Stimulated activated CD8-positive, alpha-beta memory T cell treated with anti-CD3 and anti-CD28 coated beads, Interleukin-12 subunit alpha, Interleukin-12 subunit beta, amount 100 ng/mL, for 1 hour (primary cell): ENCODE measurements around the gene DCANP1.

Source experiments
- DNase-seq: peaks from one replicate; pipeline ENCODE4 v3.0.0-alpha.2; 2020; ENCODE audit warnings: low read depth

The DCANP1 gene

GRCh38 chr5:135441350-135441831 lies 5.8 kb downstream of the DCANP1 start:
- DNase-seq: no peak

GRCh38 chr5:135440916-135441315 lies 6.2 kb downstream of the DCANP1 start:
- no peak for DNase-seq

DNA sequence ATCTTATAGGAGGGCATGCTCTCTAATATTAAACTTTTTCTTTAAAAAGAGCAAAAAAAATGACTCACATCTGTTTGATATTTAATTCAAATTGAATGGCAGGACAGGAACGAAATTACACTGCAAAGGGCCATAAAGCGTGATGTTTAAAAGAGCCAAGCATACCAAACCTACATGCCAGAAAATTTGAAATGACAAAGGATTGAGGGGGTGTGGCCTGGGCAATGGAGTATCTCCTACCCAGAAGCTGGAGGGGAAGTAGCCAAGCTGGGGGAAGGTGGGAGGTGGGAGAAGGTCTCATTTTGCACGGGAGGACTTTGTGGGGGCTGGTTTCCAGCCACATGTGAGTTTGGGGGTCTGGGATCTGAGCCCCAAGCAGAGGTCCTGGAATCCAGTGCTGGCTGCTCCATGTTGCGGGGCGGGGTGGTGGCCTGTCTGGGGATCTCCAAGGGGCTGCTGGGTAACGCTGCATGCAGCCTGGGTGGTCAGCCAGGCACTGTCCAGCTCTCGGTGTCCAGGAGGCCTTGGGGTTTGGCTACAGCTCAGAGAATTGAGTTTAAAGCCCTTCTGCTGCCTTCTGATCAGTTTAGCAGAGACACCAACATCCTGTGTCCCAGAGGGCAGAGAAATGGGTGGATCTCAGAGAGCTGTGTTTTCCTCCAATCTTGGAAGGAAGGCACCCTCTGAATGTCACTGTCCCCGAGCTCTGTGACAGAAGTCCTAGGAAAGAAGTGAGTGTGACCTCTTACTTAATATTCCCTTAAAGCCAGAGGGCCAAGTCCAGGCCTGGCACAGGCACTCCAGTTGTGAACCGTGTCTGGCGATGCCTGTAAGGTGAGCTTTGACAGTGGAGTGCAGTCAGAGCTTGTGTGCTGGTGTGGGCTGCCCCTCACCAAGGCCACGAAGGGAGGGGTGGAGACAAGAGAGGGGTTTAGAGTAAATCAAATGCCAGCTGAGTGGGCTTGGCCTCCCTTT lies 7.6 kb downstream of the DCANP1 start:
- DNase-seq: no peak

DNA sequence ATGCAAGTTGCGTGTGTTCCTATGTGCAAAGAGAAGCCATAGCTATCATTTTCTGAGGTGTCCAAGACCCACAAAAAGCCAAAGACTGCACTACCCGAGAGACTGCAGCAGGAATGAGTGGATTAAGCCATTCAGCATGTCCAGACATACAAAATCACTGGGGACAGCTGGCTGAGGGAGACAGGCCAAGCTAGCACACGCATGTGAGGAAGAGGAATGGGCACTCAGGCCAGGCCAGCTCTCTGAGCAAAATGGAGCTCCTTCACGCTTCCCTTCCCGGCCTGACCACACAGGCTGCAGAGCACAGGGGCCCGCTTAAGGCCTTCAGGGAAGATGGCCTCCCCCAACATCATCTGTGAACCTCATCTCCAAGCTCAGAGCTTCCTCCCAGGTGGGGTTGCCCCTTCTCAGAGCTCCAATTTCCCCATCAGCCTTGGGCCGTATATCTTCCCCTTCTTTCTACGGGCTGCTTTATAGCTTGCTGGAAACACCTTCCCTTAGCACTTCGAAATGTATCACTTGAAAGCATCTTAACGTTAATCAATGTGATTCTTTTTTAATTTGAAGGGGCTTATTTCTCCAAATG lies 8.4 kb downstream of the DCANP1 start:
- no peak for DNase-seq

- DNase-seq: no peak
These were observed 9.2 kb downstream of the DCANP1 start for GRCh38 chr5:135437796-135438560.

GRCh38 chr5:135437422-135437795 lies 9.7 kb downstream of the DCANP1 start:
- no peak for DNase-seq

DNA sequence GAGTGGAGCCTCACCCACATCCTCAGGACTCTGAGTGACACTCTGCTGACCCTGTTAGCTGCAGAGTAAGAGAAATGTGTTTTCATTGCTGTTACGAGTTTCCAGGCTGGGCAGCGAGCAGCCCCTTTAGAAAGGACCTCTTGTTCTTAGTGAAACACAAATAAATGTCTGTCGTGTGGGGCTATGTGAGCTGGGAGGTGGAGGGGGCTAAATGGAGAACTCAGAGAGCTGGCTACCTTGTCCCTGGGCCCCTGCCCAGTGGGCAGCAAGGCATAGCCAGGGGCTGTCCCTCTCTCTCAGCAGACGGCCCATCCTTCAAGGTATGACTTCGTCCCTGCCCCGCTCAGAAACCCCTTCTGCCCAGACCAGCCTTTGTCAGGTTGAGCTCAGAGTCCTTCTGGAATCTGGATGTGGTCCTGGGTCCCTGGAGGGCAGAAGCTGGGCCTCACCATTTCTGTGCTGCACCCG lies 10.2 kb downstream of the DCANP1 start:
- DNase-seq: no peak

- DNase-seq: no peak
These were observed 11.4 kb downstream of the DCANP1 start for GRCh38 chr5:135435467-135436330.

- DNase-seq: no peak
These were observed 12.3 kb downstream of the DCANP1 start for GRCh38 chr5:135434591-135435466.

- DNase-seq: no peak
These were observed 13.3 kb downstream of the DCANP1 start for GRCh38 chr5:135433681-135434426.

DNA sequence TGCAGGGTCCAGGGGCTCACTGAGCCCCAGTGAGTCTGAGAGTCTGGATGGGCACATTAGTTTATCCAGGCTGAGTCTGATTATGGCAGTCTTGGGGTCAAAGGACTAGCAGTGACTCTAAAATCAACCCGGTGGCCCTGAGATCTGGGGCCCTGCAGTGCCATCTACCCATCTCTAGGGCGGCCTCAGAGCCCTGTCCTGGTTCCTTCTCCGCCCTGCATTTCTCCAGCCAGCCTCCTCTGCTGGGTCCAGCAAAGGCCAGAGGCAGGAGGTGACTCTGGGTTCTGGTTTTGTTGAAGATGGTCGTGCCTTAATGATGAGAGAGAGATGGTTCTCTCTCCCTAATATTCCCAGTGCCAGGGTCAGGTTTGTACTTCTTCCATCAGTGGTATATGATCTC lies 15.0 kb downstream of the DCANP1 start:
- DNase-seq: no peak

DNA sequence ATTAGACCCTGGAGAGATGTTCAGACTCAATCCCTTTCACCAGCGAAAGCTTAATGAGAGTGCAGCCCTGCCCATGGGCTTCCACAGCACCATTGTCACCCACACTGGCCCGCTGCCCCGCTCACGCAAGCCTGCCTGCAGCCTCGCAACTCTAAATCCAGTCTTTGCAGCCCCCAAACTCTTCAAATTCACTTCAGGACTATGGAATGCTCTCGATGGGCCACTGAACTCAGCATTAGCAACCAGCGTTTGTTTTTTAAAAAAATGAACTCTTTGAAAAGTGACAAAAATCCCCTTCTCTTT lies 17.1 kb downstream of the DCANP1 start:
- no peak for DNase-seq

GRCh38 chr5:135429301-135430134 lies 17.6 kb downstream of the DCANP1 start:
- no peak for DNase-seq

- no peak for DNase-seq
These were observed 18.6 kb downstream of the DCANP1 start for GRCh38 chr5:135428586-135428985.

DNA sequence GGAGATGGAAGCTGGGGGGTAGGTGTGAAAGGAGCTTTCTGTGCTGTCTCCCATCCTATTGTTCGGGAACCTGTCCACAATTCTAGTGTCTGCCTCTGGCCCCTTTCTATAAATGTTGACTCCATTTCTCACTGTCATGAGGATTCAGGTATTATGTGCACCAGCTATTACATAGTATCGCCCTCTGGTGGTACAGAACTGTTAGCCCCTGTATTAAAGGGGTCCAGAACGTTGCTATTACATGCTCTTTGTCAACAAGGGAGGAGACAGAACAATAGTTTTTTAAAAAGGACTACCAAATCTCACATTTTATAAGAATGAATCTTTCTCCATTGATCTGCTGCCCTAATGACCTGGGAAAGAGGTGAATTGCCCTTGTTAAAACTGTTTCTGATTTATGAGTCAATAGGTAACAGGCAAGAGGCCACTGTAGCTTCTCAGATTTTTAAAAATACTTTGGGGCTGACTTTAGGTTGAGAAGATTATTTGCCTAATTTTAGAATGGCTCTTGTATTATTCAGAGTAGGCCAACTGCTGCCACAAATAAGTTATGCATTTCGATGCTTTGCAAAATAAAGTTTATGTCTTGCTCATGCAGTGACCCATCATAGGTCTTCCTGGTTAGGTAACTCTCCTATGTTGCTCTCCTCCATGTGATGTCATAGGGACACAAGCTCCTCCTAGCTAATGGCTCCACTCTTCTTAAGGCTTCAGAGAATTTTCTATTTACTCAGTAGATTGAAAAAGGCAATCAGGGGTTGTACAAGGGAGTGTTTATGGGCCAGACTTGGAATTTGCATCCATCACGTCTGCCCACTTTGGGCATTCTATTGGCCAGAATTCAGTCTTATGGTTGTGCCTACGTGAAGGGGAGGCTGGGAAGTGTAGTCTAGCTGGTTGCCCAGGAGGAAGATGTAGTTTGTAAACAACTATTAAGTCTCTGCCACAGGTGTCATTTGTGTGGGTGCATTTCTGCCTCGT lies 20.8 kb downstream of the DCANP1 start:
- no peak for DNase-seq

DNA sequence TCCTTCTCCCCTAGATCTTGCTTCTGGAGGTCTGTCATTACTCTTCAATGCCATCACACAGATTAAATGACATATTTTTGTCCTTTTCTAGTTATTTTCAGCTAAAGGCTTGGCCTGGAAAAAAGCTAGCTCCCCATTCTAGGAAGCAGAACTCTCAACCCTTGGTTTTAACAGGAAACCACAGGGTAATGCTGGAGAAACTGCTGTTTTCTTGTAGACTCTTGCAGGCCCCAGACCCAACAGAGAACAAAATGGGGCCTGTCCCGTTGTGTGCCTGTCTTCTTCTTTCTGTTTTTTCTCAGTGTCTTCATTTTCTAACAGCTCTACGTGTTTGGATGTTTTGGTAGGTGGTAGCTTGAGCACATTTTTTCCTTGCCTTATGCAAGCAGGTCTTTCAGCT lies 21.5 kb downstream of the DCANP1 start:
- DNase-seq: no peak

GRCh38 chr5:135423846-135424168 lies 23.3 kb downstream of the DCANP1 start:
- no peak for DNase-seq
